Panc1 (cell line): ENCODE results near the gene CHRNA3. TPM values are rescaled to one million over a fixed set of nuclear protein-coding genes. Genes with fewer than 3 reads are reported as not detected.

Experiments
- ATAC-seq: fragments of 200-7000 bp; cut with Tn5 transposase; 2 replicates; pipeline ENCODE4 v1.9.1; 2020; ENCODE audit warnings: mild to moderate bottlenecking, moderate library complexity
- BruUV-seq: library from RNA; stranded (reverse); fragments of 400-500 nt; replicated peaks from 2 replicates; lab custom pipeline; 2021; lab: Mats Ljungman, UMichigan
- CTCF ChIA-PET: fragments of 300-600 bp; sonication (Branson Sonifier 250); formaldehyde crosslinking; loops from one replicate; lab custom pipeline; 2022; ENCODE audit warnings: antibody characterized with exemption; lab: Charles Lee
- POLR2A ChIA-PET: fragments of 300-600 bp; sonication (Branson Sonifier 250); formaldehyde crosslinking; loops from one replicate; lab custom pipeline; 2022; ENCODE audit warnings: antibody characterized with exemption; lab: Charles Lee
- DNase-seq: peaks from one replicate; pipeline ENCODE4 v3.0.0-alpha.2; 2010; ENCODE audit warnings: low read depth, low spot score
- H3K27ac ChIP-seq: 2 replicates; pipeline ENCODE4 v1.5.1; 2011; ENCODE audit warnings: mild to moderate bottlenecking, low read length, inconsistent platforms
- H3K27me3 ChIP-seq: fragments of 200-500 bp; sonication (Bioruptor generic); 2 replicates; pipeline ENCODE4 v1.6.0; 2014; ENCODE audit warnings: low read length, inconsistent platforms; ENCODE audit not compliant: control insufficient read depth, insufficient read depth
- H3K36me3 ChIP-seq: fragments of 200-500 bp; sonication (Bioruptor generic); 2 replicates; pipeline ENCODE4 v1.5.1; 2014; ENCODE audit warnings: inconsistent platforms, mild to moderate bottlenecking, low read length, moderate library complexity; ENCODE audit not compliant: control insufficient read depth, insufficient read depth
- H3K4me1 ChIP-seq: 2 replicates; pipeline ENCODE4 v1.5.1; 2011; ENCODE audit warnings: inconsistent platforms, mild to moderate bottlenecking, low read length, moderate library complexity; ENCODE audit not compliant: control insufficient read depth, insufficient read depth
- H3K4me3 ChIP-seq, 2 experiments: 2 replicates each; pipeline ENCODE4 v1.5.1; 2011 to 2012; ENCODE audit warnings: low read depth in 2 of 2, low read length in 2 of 2, mild to moderate bottlenecking in 2 of 2, inconsistent platforms in 1 of 2, moderate library complexity in 1 of 2
- H3K9me3 ChIP-seq: fragments of 200-500 bp; sonication (Bioruptor generic); 2 replicates; pipeline ENCODE4 v1.5.1; 2014; ENCODE audit warnings: low read depth, mild to moderate bottlenecking, inconsistent platforms, low read length, moderate library complexity; ENCODE audit not compliant: control insufficient read depth, insufficient read depth
- POLR2AphosphoS5 ChIP-seq: IDR thresholded peaks from 2 replicates; pipeline ENCODE4 v1.6.1; 2012; ENCODE audit warnings: mild to moderate bottlenecking, low read depth, low read length, moderate library complexity
- SIN3A ChIP-seq: IDR thresholded peaks from 2 replicates; pipeline ENCODE4 v1.6.1; 2012; ENCODE audit warnings: low read depth, mild to moderate bottlenecking, low read length, moderate library complexity, borderline replicate concordance; ENCODE audit not compliant: insufficient read depth
- TCF7L2 ChIP-seq: IDR thresholded peaks from 2 replicates; pipeline ENCODE4 v1.6.1; 2011; ENCODE audit warnings: mild to moderate bottlenecking, low read depth, low read length, inconsistent platforms
- in situ Hi-C: cut with HindIII; loops from 2 replicates; pipeline ENCODE4 v1.10.0; 2016; ENCODE audit warnings: low sequenced_read_pairs, low pct_unique_long_range_greater_than_20kb
- intact Hi-C: fragments of 100-400 bp; cut with micrococcal nuclease; formaldehyde crosslinking; loops from one replicate; pipeline ENCODE4 v1.10.0; 2022; ENCODE audit not compliant: unreplicated experiment
- total RNA-seq: library from RNA; stranded (reverse); gene quantifications from one replicate; pipeline ENCODE4 v1.2.1, GENCODE V29; 2021; ENCODE audit not compliant: unreplicated experiment
- TF ChIP-seq, protein P1 (sequence below), 2 experiments: IDR thresholded peaks; 2 replicates each; pipeline ENCODE4 v1.6.1; 2011 to 2012; ENCODE audit warnings: low read depth in 2 of 2, control low read depth in 1 of 2, low read length in 1 of 2, mild to moderate bottlenecking in 1 of 2, moderate library complexity in 1 of 2; ENCODE audit not compliant: insufficient read depth in 1 of 2
- TF ChIP-seq, protein P2 (sequence below): fragments of 450-650 bp; IDR thresholded peaks from 2 replicates; pipeline ENCODE4 v1.5.1; 2017; ENCODE audit warnings: mild to moderate bottlenecking

CHRNA3 gene
- total RNA-seq, 1 experiment from 2014 or later, result 0.31 TPM

DNA sequence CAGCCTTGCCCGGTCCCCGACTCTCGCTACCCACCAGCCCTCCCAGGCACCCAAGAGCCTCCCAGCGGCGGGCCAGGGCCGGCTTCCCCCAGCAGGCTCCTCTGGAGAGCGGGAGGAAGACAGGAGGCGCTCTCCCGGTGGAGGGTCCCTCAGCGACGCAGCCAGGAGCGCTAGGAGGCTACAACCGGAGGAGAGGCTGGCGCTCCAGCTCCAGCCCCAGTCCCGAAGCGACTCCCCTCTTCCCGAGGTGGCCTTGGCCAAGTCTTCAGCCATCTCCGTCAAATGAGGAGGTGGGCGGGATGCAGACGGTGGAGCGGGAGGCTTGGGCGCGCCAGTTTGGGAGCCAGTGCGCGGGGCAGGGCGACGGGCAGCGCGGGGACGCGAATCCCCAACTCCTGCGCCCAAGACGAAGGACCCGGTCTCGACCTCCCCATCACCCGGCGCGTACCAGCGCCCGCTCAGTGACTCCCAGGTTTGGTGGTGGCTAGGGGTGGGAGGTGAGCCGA, 722 bp downstream of the CHRNA3 start:
- H3K27ac ChIP-seq, result no peak overlapping the region
- in situ Hi-C loops, result no loop called here
- ATAC-seq, result peak; percentile 51

DNA sequence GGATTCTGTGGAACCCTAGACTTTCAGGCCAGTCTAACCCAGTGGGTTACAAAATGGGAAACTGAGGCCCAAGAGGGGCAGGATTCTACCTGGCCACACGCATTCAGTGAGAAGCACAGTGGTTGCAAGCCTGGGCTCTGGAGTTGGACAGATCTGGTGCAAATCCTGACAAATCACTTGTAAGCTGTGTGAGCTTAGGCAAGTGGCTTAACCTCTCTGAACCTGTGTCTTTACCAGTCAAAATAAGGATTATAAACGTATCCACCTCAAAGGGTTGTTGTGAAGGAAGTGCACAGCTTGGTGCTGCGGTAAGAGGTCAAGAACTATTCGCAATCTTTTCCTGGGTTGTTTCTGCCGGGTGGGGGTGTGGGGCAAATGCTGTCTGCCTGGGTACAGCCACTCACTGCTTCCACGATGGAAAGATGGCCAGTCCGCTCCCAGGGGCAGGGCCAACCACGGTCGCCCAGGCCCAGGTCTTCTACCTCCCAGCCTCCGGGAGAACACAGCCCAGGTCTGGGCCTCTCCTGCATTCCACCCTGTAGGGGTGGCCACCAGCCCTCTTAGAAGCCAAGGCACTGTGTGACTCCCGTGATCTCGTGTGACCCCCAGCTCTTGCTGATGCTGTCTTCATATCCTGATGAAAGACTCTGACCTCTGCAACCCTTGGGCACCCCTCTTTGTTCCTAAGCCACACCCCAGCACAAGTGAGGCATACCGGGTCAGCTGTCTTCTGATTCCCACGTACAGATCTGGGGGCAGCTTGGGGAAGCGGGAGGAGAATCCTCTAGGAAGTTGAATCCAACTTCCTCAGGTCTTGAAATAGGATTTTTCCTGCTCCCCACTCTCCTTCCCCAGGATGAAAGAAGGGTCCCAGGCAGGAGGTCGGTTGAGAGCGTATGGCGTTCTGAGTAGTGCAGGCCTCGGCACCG, 1.5 kb downstream of the CHRNA3 start:
- DNase-seq (no peak), ATAC-seq (no peak)
- no peaks in the 10 kb centered on the region for H3K36me3 ChIP-seq
- H3K4me3 ChIP-seq, result no peak overlapping the region; a peak in 1 of 4 replicates
- H3K4me1 ChIP-seq, result peaks cover 7% of the 10 kb centered on the region; the same call in 1 of the 2 replicates
- H3K27me3 ChIP-seq, result peaks cover 5% of the 10 kb centered on the region
- no TSS peak for BruUV-seq
- ChIA-PET CTCF (interaction anchor here (0.6 to 1.0 kb wide), 3 partner anchors 92 to 132 kb away, joined by 3 read pairs; no protein-coding TSS in a partner anchor), POLR2A (no interaction called here)
- in situ Hi-C loops (no loop called here), intact Hi-C loops (no loop called here)
- H3K9me3 ChIP-seq, result no peaks in the 10 kb centered on the region
- H3K27ac ChIP-seq, result no peak overlapping the region
- no peak for TF ChIP-seq POLR2AphosphoS5
- TF ChIP-seq, protein P1, sequence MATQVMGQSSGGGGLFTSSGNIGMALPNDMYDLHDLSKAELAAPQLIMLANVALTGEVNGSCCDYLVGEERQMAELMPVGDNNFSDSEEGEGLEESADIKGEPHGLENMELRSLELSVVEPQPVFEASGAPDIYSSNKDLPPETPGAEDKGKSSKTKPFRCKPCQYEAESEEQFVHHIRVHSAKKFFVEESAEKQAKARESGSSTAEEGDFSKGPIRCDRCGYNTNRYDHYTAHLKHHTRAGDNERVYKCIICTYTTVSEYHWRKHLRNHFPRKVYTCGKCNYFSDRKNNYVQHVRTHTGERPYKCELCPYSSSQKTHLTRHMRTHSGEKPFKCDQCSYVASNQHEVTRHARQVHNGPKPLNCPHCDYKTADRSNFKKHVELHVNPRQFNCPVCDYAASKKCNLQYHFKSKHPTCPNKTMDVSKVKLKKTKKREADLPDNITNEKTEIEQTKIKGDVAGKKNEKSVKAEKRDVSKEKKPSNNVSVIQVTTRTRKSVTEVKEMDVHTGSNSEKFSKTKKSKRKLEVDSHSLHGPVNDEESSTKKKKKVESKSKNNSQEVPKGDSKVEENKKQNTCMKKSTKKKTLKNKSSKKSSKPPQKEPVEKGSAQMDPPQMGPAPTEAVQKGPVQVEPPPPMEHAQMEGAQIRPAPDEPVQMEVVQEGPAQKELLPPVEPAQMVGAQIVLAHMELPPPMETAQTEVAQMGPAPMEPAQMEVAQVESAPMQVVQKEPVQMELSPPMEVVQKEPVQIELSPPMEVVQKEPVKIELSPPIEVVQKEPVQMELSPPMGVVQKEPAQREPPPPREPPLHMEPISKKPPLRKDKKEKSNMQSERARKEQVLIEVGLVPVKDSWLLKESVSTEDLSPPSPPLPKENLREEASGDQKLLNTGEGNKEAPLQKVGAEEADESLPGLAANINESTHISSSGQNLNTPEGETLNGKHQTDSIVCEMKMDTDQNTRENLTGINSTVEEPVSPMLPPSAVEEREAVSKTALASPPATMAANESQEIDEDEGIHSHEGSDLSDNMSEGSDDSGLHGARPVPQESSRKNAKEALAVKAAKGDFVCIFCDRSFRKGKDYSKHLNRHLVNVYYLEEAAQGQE (IDR thresholded peaks at IDR 0.05; ENCODE audit: insufficient read depth in 1 of 2, low read depth in 2 of 2, low read length in 1 of 2), result no peak
- no peak for TF ChIP-seq SIN3A
- TF ChIP-seq, protein P2, sequence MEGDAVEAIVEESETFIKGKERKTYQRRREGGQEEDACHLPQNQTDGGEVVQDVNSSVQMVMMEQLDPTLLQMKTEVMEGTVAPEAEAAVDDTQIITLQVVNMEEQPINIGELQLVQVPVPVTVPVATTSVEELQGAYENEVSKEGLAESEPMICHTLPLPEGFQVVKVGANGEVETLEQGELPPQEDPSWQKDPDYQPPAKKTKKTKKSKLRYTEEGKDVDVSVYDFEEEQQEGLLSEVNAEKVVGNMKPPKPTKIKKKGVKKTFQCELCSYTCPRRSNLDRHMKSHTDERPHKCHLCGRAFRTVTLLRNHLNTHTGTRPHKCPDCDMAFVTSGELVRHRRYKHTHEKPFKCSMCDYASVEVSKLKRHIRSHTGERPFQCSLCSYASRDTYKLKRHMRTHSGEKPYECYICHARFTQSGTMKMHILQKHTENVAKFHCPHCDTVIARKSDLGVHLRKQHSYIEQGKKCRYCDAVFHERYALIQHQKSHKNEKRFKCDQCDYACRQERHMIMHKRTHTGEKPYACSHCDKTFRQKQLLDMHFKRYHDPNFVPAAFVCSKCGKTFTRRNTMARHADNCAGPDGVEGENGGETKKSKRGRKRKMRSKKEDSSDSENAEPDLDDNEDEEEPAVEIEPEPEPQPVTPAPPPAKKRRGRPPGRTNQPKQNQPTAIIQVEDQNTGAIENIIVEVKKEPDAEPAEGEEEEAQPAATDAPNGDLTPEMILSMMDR, result no peak
- TF ChIP-seq TCF7L2, result no peak

More for the DNA sequence above, 722 bp downstream of the CHRNA3 start:
- peak overlapping the region; percentile 39 to 40 for H3K4me3 ChIP-seq
- no peak for DNase-seq
- no peaks in the 10 kb centered on the region for H3K36me3 ChIP-seq
- H3K9me3 ChIP-seq, result no peaks in the 10 kb centered on the region
- no peak for TF ChIP-seq TCF7L2
- TF ChIP-seq, protein P1 (IDR thresholded peaks at IDR 0.05; ENCODE audit: insufficient read depth in 1 of 2, low read depth in 2 of 2, low read length in 1 of 2), result no peak
- no peak for TF ChIP-seq SIN3A
- TF ChIP-seq POLR2AphosphoS5, result no peak
- TF ChIP-seq, protein P2, result no peak; the same call in 1 of the 2 replicates
- intact Hi-C loops, result no loop called here
- no TSS peak for BruUV-seq
- ChIA-PET CTCF (interaction anchor here (0.6 to 1.0 kb wide), 2 partner anchors 91 to 119 kb away, joined by 3 read pairs; no protein-coding TSS in a partner anchor), POLR2A (no interaction called here)
- peaks cover 5% of the 10 kb centered on the region for H3K27me3 ChIP-seq
- H3K4me1 ChIP-seq, result peaks cover 7% of the 10 kb centered on the region; the same call in 1 of the 2 replicates
